HG02759 (cell line): ENCODE measurements around the gene TARS3.

Source experiments
- ATAC-seq: cut with Tn5 transposase; IDR thresholded peaks from one replicate; pipeline ENCODE4 v1.9.1; 2021; ENCODE audit warnings: mild to moderate bottlenecking, moderate library complexity; ENCODE audit not compliant: unreplicated experiment

Gene TARS3

GRCh38 chr15:101608201-101608600, 116.1 kb downstream of the TARS3 start:
- no peak for ATAC-seq

- ATAC-seq: no peak
Observed at GRCh38 chr15:101607108-101607507, 117.2 kb downstream of the TARS3 start.

DNA sequence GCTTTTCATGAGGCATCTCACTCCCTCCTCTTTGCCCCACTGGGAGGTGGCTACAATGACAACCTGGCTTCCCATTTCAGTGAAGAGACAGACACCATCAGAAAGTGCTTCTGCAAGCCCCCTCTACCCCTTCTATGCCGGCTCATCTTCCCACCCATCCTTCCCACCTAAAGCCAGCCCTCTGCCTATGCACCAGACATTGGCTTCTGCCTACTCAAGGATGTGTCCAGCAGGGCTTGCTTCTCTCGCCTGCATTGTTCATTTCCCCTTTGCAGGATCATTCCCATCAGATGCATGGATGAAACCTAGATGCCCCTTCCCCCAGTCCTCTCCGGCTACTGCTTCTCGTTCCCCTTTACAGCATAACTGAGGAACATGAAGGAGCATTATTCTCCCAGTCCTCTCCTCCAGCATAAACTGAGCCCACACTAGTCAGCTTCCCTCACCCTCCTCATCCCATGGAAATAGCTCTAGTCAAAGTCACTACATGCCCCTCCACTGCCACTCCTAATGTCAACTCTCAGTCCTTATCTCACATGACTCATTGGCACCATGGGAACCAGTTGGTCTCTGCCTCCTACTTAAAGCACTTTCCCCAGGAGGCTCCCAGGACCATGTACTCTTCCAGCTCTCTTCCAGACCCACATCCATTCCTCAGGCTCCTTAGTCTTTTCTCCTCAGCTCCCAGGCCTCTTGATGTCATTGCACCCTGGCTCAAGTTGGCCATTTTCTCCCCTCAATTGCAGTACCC, 120.0 kb downstream of the TARS3 start:
- ATAC-seq: no peak
